Mononuclear cell (primary cell): ENCODE measurements around the gene FAM131C. TPM values are rescaled to one million over a fixed set of nuclear protein-coding genes. Genes with fewer than 3 reads are reported as not detected.
"Not testable (repeated sequence)": the region's sequence is repeated elsewhere in the genome, so short reads cannot be mapped to it uniquely, and the experiment has no call there.

Source experiments
- H3K27me3 ChIP-seq: 2 replicates; pipeline ENCODE4 v1.6.0; 2011; ENCODE audit warnings: low read length, control low read depth; ENCODE audit not compliant: insufficient read depth
- H3K4me1 ChIP-seq: 2 replicates; pipeline ENCODE4 v1.5.1; 2011; ENCODE audit warnings: mild to moderate bottlenecking, low read length, control low read depth; ENCODE audit not compliant: insufficient read depth
- H3K4me3 ChIP-seq: 2 replicates; pipeline ENCODE4 v1.5.1; 2011; ENCODE audit warnings: mild to moderate bottlenecking, low read length, moderate library complexity
- H3K9me3 ChIP-seq: 2 replicates; pipeline ENCODE4 v1.5.1; 2011; ENCODE audit warnings: low read depth, mild to moderate bottlenecking, control low read depth, low read length
- total RNA-seq: library from RNA; depleted of rRNA; stranded (reverse); fragments of >200 nt; gene quantifications from one replicate; pipeline ENCODE4 v1.2.3, GENCODE V29; 2012

The FAM131C gene
- total RNA-seq, 1 donor = not detected

DNA sequence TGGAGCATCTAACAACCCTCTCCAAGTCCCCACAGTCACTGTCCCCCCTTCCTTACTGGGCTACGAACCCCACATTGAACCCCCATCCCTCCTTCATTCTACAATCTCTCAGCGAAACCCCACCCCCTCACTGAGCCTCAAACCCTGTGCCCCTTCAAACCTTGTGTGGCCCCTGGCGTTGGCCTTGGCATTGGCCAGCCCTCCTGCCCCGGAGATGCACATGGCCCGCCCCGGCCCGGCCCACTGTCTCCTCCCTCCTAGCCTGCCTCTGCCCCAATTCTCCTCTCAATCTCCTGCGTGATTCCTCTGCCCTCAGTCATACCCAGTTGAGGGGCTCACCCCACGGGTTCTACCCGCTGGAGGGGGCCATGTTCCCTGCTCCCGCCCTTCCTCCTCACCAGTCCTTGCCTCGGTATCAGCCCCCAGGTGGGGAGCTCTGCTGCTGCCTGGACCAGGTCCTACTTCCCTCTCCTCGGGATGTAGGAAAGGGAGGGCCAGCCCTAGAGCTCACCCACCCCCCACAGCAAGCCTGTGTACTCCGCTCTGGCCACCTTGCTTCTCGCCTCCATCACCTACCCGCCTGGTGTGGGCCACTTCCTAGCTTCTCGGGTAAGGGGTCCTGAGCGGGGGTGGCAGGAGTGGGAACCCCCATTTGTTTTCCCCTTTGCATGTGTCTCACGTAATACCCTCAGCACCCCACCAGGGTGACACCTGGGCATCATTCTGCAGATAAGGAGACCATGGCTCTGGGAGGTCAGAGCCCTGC, 45.0 kb downstream of the FAM131C start:
- Histone ChIP-seq H3K4me3 (no peak overlapping the region), H3K27me3 (no peaks in the 10 kb centered on the region), H3K4me1 (no peaks in the 10 kb centered on the region), H3K9me3 (no peaks in the 10 kb centered on the region)

GRCh38 chr1:16026723-16027484, 46.5 kb downstream of the FAM131C start:
- H3K4me3 ChIP-seq = no peak overlapping the region

DNA sequence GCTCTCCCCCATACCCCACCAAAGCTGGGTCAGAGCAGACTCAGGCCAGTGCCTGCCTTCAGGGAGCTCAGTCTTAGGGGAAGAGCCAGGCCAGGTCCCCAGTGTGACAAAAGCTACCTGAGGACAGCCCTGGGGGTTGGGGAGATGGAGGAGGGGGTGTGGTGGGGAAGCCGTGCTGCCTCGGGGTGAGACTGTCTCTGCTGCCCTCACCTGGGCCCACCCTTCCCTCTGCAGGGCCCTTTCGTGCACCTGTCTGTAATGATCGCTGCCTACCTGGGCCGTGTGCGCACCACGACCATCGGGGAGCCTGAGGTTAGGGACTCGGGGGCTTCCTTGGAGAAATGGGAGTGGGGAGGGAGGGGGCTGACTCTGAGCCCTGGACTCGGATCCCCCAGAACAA, 47.1 kb downstream of the FAM131C start:
- not testable (repeated sequence) for H3K4me3 ChIP-seq, H3K4me1 ChIP-seq, H3K9me3 ChIP-seq, H3K27me3 ChIP-seq

More at GRCh38 chr1:16026723-16027484, 46.5 kb downstream of the FAM131C start:
- Histone ChIP-seq H3K27me3 (no peaks in the 10 kb centered on the region), H3K4me1 (no peaks in the 10 kb centered on the region), H3K9me3 (no peaks in the 10 kb centered on the region)

DNA sequence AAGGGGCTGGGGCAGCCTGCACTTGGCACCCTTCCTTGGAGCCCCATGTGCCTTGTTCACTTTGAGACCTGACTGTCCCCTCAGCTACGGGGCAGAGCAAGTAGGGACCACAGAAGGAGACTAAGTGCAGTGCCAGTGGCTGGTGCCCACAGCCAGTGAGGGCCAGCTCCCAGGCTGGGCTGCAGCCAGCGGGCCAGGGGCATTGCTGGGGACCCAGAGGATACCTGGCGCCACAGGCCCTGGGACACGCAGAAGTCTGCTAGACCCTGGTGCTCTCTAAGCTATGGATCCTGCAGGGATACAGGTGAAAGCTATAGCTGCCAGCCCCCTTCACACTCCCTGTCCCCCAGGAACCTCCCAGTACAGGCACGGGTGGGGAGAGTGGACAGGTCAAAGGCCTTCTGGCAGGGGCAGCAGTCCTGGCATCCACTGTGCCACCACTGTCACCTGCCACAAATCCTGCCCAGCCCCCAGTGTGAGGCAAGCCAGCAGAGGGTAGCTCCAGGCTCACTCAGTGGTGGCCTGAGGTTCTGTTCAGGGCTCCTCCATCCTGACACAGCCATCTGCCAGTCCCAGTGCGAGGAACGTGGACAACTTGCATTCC, 50.3 kb downstream of the FAM131C start:
- Histone ChIP-seq H3K27me3 (no peaks in the 10 kb centered on the region), H3K9me3 (no peaks in the 10 kb centered on the region), H3K4me1 (no peaks in the 10 kb centered on the region), H3K4me3 (no peak overlapping the region)

- Histone ChIP-seq H3K9me3 (no peaks in the 10 kb centered on the region), H3K4me3 (no peak overlapping the region), H3K4me1 (no peaks in the 10 kb centered on the region), H3K27me3 (no peaks in the 10 kb centered on the region)
These were observed 51.1 kb downstream of the FAM131C start for GRCh38 chr1:16022393-16022792.

DNA sequence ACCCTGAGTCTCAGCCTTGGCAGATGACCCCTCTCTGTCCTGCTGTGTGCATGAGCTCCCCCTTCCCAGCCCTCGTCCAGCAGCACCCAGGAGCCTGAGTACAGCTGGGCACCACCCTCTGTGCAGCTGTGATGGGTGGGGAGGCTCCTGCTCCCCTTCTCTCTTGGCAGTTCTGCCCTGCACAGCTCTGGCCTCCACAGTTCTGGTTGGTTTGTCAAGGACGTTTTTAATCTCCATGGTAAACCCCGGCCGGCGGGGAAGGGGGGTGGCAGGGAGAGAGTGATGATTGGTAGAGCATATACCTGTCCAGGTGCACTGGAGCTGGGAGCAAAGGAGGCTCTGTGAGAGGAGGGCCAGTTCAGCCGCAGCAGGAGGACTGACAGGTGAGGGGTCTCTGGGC, 51.8 kb downstream of the FAM131C start, which contains the start of gene CLCNKA:
TSS of gene CLCNKA (plus strand) at position 356 of the 400 bp plus-strand sequence. CDS start 584 bp downstream, outside the sequence.
- no peaks in the 10 kb centered on the region for H3K4me1 ChIP-seq
- H3K9me3 ChIP-seq = no peaks in the 10 kb centered on the region
- no peak within 1 kb of the TSS for H3K4me3 ChIP-seq
- no peaks in the 10 kb centered on the region for H3K27me3 ChIP-seq

GRCh38 chr1:16020878-16021277, 52.6 kb downstream of the FAM131C start:
- not testable (repeated sequence) for H3K27me3 ChIP-seq, H3K4me3 ChIP-seq, H3K9me3 ChIP-seq, H3K4me1 ChIP-seq

DNA sequence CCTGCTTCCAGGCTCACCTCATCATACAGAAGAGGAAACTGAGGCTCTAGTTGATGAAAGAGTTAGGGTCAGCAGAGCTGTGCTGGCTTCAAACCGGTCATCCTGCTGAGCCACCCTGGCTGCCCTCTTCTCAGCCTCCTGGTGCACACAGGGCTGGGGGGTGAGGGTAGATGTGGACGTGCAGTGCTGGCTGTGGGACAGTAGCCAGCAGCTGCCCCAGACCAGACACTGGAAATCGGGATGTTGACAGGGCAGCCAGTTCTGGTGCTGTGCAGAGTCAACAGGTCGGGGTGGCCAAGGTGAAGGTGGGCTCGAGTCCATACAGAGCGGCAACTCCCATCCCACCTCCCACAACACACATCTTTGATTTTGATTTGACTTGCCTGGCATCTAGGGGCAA, 53.1 kb downstream of the FAM131C start:
- H3K27me3 ChIP-seq = no peaks in the 10 kb centered on the region
- no peaks in the 10 kb centered on the region for H3K4me1 ChIP-seq
- H3K9me3 ChIP-seq = no peaks in the 10 kb centered on the region
- H3K4me3 ChIP-seq = no peak overlapping the region

DNA sequence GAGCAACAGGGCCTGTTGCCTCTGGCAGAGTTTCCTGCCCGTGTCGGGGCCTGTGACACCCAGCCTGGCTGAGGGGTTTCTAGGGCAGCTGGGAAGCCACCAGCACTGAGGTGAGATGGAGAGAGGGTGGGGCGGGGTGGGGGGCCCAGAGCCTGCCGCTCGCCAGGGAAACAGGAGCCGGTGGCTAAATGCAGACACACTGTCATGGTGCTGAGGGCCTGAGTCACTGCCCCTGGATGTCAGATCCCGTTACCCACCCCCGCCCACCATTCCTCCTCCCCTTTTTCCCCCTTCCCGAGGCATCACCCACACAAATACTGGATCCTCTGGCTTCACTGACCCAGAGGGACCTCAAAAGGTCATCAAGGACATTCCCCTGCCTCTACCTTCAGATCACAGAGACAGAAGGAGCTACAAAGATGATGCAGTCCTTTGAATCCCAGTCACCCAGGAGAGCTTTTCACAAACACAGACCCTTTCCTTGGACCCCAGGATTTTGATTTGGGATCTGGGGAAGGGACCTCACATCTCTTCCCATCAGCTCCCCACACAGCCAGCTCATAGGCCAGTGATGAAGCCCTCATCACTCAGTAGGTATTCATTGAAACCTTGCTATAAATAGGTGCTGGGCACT, 53.7 kb downstream of the FAM131C start:
- Histone ChIP-seq H3K27me3 (no peaks in the 10 kb centered on the region), H3K9me3 (no peaks in the 10 kb centered on the region), H3K4me1 (no peaks in the 10 kb centered on the region), H3K4me3 (no peak overlapping the region)

DNA sequence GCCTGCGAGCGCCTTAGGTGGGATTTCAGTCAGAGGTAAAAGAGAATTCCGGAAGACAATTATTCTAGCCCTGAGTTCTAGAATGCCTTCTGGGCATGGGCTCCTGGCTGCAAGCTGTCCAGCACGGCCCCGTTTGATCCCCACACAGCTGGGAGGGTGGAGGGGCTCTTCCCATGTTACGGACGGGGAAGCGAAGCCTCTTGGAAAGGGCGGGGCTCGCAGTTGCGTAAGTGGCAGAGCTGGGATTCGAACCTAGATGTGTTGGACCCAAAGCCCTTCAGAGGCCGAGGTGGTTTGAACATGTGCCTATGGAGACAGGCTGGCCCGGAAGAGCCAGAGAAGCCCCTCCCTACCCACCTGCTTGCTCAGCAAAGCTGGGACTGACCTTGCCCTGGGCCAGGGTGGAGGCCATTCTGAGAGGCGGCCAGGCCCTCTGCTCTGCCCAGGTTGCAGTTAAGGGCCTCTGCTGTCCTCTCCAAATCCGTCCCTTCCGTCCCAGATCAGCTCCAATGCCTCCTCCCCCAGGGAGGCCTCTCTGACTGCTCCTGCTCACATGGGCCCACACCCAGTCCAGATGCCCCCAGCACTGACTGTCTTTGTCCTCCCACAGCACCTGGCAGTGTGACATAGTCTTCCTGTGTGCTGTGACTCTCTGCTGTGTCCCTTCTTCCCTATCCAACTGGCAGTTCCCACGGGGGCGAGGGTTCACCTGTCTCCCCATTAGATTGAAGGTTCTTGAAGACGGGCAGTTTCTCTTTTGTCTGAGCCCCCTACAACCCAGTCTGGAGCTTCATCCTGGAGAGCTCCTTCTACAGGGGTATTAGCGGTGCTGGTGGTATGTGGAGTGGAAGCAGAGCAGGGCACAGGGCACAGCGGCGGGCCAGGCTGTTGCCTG, 54.5 kb downstream of the FAM131C start:
- Histone ChIP-seq H3K9me3 (no peaks in the 10 kb centered on the region), H3K4me1 (no peaks in the 10 kb centered on the region), H3K27me3 (no peaks in the 10 kb centered on the region)

GRCh38 chr1:16018308-16018707, 55.1 kb downstream of the FAM131C start:
- Histone ChIP-seq H3K27me3 (no peaks in the 10 kb centered on the region), H3K4me1 (no peaks in the 10 kb centered on the region)

More for the DNA sequence above, 54.5 kb downstream of the FAM131C start:
- H3K4me3 ChIP-seq = no peak overlapping the region

DNA sequence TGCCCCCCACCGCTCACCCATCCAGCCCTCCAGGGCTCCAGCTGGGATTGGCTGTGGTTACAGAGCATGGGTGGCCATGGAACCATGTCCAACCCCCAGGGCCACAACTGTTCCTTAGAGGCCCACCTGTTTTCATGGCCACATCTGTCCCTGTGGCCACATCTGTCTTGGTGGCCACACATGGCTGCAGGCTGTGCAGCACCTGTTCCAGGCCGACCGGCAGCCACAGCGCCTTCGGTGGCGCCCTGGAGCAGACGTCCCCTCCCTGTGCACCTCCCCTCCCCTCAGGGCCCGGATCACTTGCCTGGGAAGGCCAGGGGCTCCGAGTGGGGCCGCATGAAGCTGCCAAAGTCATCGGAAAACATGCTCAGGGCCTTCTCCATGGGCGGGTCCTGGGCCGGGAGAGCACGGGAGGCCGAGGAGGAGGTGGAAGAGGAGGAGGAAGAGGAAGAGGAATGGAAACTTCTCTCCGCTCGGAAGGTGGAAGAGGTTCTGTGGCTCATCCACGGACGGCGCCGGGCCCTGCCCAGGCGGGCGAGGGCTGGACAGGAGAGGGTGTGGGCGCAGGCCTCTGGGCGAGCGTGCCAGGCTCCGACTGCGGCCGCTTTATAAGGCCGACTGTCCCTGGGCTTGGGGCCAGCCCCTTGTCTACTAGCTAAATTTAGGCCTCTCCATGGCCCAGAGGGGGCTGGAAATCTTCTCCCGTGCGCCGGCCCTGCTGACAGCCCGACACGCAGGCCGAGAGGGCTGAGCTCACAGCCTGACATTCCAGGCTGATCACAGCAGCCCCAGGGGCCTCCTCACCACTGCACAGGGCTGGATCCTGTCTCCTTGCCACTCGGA, 55.8 kb downstream of the FAM131C start, which contains the start of gene HSPB7:
TSS of gene HSPB7 (minus strand) at position 583 of the 843 bp plus-strand sequence. CDS start at position 503, 80 bp downstream.
- peaks cover under 1% of the 10 kb centered on the region for H3K4me1 ChIP-seq
- H3K27me3 ChIP-seq = no peaks in the 10 kb centered on the region
- H3K4me3 ChIP-seq = no peak within 1 kb of the TSS
- H3K9me3 ChIP-seq = no peaks in the 10 kb centered on the region

More at GRCh38 chr1:16018308-16018707, 55.1 kb downstream of the FAM131C start:
- Histone ChIP-seq H3K4me3 (no peak overlapping the region), H3K9me3 (no peaks in the 10 kb centered on the region)

- no peaks in the 10 kb centered on the region for H3K9me3 ChIP-seq
- no peaks in the 10 kb centered on the region for H3K27me3 ChIP-seq
- no peak overlapping the region for H3K4me3 ChIP-seq
- peaks cover 7% of the 10 kb centered on the region for H3K4me1 ChIP-seq
These were observed 56.4 kb downstream of the FAM131C start for GRCh38 chr1:16017076-16017460.
